H1 (cell line): Measurements from ENCODE around the gene SNX33.

Experiments
- CBX5 ChIP-seq: fragments of 300-800, 300-1000 bp; sonication (generic); IDR thresholded peaks from 2 replicates; pipeline ENCODE4 v1.7.1; 2016; ENCODE audit warnings: antibody characterized with exemption, low read length, low read depth
- CTCF ChIP-seq, 3 experiments: IDR thresholded peaks; 1 replicate in 2 of 3; 2 replicates in 1 of 3; pipeline versions ENCODE4 v1.5.1 to v1.6.1; 2011; ENCODE audit warnings: low read length in 3 of 3, mild to moderate bottlenecking in 3 of 3, inconsistent platforms in 2 of 3, low read depth in 1 of 3, moderate library complexity in 1 of 3; ENCODE audit not compliant: insufficient read depth in 1 of 3; ENCODE audit errors: control extremely low read depth in 1 of 3
- GABPA ChIP-seq: IDR thresholded peaks from 2 replicates; pipeline ENCODE4 v1.6.1; 2011; ENCODE audit warnings: mild to moderate bottlenecking, low read length, moderate library complexity, borderline replicate concordance; ENCODE audit not compliant: insufficient read depth
- NANOG ChIP-seq: IDR thresholded peaks from 2 replicates; pipeline ENCODE4 v1.6.1; 2011; ENCODE audit warnings: low read length, low read depth, mild to moderate bottlenecking, inconsistent platforms; ENCODE audit not compliant: insufficient read depth, poor library complexity, severe bottlenecking
- POLR2A ChIP-seq, 2 experiments: IDR thresholded peaks; 1 replicate in 1 of 2; 2 replicates in 1 of 2; pipeline ENCODE4 v1.6.1; 2011; ENCODE audit warnings: low read depth in 2 of 2, low read length in 2 of 2, mild to moderate bottlenecking in 2 of 2; ENCODE audit errors: control extremely low read depth in 1 of 2
- POLR2AphosphoS5 ChIP-seq: IDR thresholded peaks from 2 replicates; pipeline ENCODE4 v1.6.1; 2011; ENCODE audit warnings: low read depth, low read length
- TAF7 ChIP-seq: optimal IDR thresholded peaks from 2 replicates; pipeline ENCODE3; 2011; ENCODE audit warnings: low read depth, mild to moderate bottlenecking, inconsistent platforms, low read length, moderate library complexity, borderline replicate concordance

- TF ChIP-seq TAF7, result peak; percentile 48
- TF ChIP-seq NANOG, result no peak
- TF ChIP-seq POLR2A (IDR thresholded peaks at IDR 0.05; ENCODE audit: control extremely low read depth in 1 of 2, low read depth in 2 of 2, low read length in 2 of 2), result peak; percentile 92 to 97
- no peak for TF ChIP-seq CTCF (IDR thresholded peaks at IDR 0.05; ENCODE audit: control extremely low read depth in 1 of 3, insufficient read depth in 1 of 3, low read depth in 1 of 3, low read length in 3 of 3)
- TF ChIP-seq GABPA, result no peak
- no peak for TF ChIP-seq CBX5
- peak; percentile 98 for TF ChIP-seq POLR2AphosphoS5
Measured at GRCh38 chr15:75639709-75640482, 7.8 kb upstream of the SNX33 start, which contains the start of gene IMP3.
